IPS-18c (cell line): ENCODE measurements around the gene MBLAC1.

Experiments
- H3K4me3 ChIP-seq: 2 replicates; pipeline ENCODE4 v1.7.0; 2013; ENCODE audit warnings: low read depth, mild to moderate bottlenecking, low read length, moderate library complexity; ENCODE audit not compliant: insufficient read depth
- H3K9me3 ChIP-seq: one replicate; pipeline ENCODE4 v1.6.1; 2013; ENCODE audit warnings: mild to moderate bottlenecking, low read length, moderate library complexity; ENCODE audit not compliant: control insufficient read depth, insufficient read depth

Gene MBLAC1

GRCh38 chr7:100093498-100093897 lies 33.3 kb upstream of the MBLAC1 start:
- H3K4me3 ChIP-seq = no peak overlapping the region
- peaks cover 2% of the 10 kb centered on the region for H3K9me3 ChIP-seq

- Histone ChIP-seq H3K4me3 (no peak overlapping the region), H3K9me3 (peaks cover 2% of the 10 kb centered on the region)
These were observed 32.8 kb upstream of the MBLAC1 start for GRCh38 chr7:100093925-100094486.

- peaks cover 2% of the 10 kb centered on the region for H3K9me3 ChIP-seq
- H3K4me3 ChIP-seq = no peak overlapping the region
These were observed 31.5 kb upstream of the MBLAC1 start for GRCh38 chr7:100095289-100095688.

GRCh38 chr7:100095704-100096103 lies 31.1 kb upstream of the MBLAC1 start:
- no peak overlapping the region for H3K4me3 ChIP-seq
- H3K9me3 ChIP-seq = peaks cover 2% of the 10 kb centered on the region

GRCh38 chr7:100098913-100099312 lies 27.9 kb upstream of the MBLAC1 start:
- Histone ChIP-seq H3K9me3 (peaks cover 2% of the 10 kb centered on the region), H3K4me3 (no peak overlapping the region)

GRCh38 chr7:100099452-100099851 lies 27.3 kb upstream of the MBLAC1 start:
- Histone ChIP-seq H3K4me3 (peak overlapping the region; percentile 66), H3K9me3 (peaks cover 2% of the 10 kb centered on the region)

GRCh38 chr7:100100420-100101015 lies 26.2 kb upstream of the MBLAC1 start:
- Histone ChIP-seq H3K9me3 (no peaks in the 10 kb centered on the region), H3K4me3 (peak overlapping the region; percentile 66)

GRCh38 chr7:100101016-100101862 lies 25.5 kb upstream of the MBLAC1 start, which contains the start of the genes AP4M1 and MCM7:
TSS of gene AP4M1 (plus strand) at chr7:100101643. CDS start at chr7:100101715, 72 bp downstream.
TSS of gene MCM7 (minus strand) at chr7:100101397. CDS start at chr7:100101294, 103 bp downstream.
- peak within 1 kb of the TSS; percentile 66 for H3K4me3 ChIP-seq
- H3K9me3 ChIP-seq = no peaks in the 10 kb centered on the region

GRCh38 chr7:100102950-100103840 lies 23.6 kb upstream of the MBLAC1 start:
- H3K9me3 ChIP-seq = no peaks in the 10 kb centered on the region
- H3K4me3 ChIP-seq = no peak overlapping the region

GRCh38 chr7:100105534-100105933 lies 21.2 kb upstream of the MBLAC1 start:
- Histone ChIP-seq H3K9me3 (no peaks in the 10 kb centered on the region), H3K4me3 (no peak overlapping the region)

- Histone ChIP-seq H3K4me3 (no peak overlapping the region), H3K9me3 (no peaks in the 10 kb centered on the region)
These were observed 20.1 kb upstream of the MBLAC1 start for GRCh38 chr7:100106633-100107032.

- H3K4me3 ChIP-seq = no peak overlapping the region
- no peaks in the 10 kb centered on the region for H3K9me3 ChIP-seq
These were observed 19.5 kb upstream of the MBLAC1 start for GRCh38 chr7:100107125-100107737.

- no peaks in the 10 kb centered on the region for H3K9me3 ChIP-seq
- no peak overlapping the region for H3K4me3 ChIP-seq
These were observed 18.9 kb upstream of the MBLAC1 start for GRCh38 chr7:100107890-100108289.

GRCh38 chr7:100109521-100110163 lies 17.1 kb upstream of the MBLAC1 start:
- no peaks in the 10 kb centered on the region for H3K9me3 ChIP-seq
- no peak overlapping the region for H3K4me3 ChIP-seq

GRCh38 chr7:100111156-100111555 lies 15.6 kb upstream of the MBLAC1 start:
- Histone ChIP-seq H3K4me3 (no peak overlapping the region), H3K9me3 (no peaks in the 10 kb centered on the region)

GRCh38 chr7:100111914-100112313 lies 14.9 kb upstream of the MBLAC1 start:
- Histone ChIP-seq H3K4me3 (no peak overlapping the region), H3K9me3 (no peaks in the 10 kb centered on the region)
